ENCODE measurements around the gene SULF2. TPM values are rescaled to one million over a fixed set of nuclear protein-coding genes. Genes with fewer than 3 reads are reported as not detected.

SULF2 gene
- total RNA-seq, 1 donor from 2014 or later = 97.8 TPM

- peaks cover 12% of the 10 kb centered on the region for H3K9me3 Mint-ChIP-seq (ENCODE audit: unreplicated experiment)
- H3K4me1 Mint-ChIP-seq (ENCODE audit: low read depth, unreplicated experiment) = peaks cover 4% of the 10 kb centered on the region
- TF ChIP-seq, protein P1, sequence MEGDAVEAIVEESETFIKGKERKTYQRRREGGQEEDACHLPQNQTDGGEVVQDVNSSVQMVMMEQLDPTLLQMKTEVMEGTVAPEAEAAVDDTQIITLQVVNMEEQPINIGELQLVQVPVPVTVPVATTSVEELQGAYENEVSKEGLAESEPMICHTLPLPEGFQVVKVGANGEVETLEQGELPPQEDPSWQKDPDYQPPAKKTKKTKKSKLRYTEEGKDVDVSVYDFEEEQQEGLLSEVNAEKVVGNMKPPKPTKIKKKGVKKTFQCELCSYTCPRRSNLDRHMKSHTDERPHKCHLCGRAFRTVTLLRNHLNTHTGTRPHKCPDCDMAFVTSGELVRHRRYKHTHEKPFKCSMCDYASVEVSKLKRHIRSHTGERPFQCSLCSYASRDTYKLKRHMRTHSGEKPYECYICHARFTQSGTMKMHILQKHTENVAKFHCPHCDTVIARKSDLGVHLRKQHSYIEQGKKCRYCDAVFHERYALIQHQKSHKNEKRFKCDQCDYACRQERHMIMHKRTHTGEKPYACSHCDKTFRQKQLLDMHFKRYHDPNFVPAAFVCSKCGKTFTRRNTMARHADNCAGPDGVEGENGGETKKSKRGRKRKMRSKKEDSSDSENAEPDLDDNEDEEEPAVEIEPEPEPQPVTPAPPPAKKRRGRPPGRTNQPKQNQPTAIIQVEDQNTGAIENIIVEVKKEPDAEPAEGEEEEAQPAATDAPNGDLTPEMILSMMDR (IDR thresholded peaks at IDR 0.05; ENCODE audit: partially characterized antibody, unreplicated experiment) = no peak
- H3K27ac Mint-ChIP-seq (ENCODE audit: unreplicated experiment) = no peak overlapping the region
- DNase-seq = no peak
- no peak overlapping the region for H3K4me3 Mint-ChIP-seq (ENCODE audit: unreplicated experiment)
- peaks cover 6% of the 10 kb centered on the region for H3K27me3 Mint-ChIP-seq (ENCODE audit: unreplicated experiment)
- H3K36me3 Mint-ChIP-seq (ENCODE audit: unreplicated experiment) = peaks cover 11% of the 10 kb centered on the region
These were observed 137.3 kb downstream of the SULF2 start for GRCh38 chr20:47647994-47648393.

GRCh38 chr20:47645632-47646031 is 139.6 kb downstream of the SULF2 start:
- Mint-ChIP-seq H3K4me1 (ENCODE audit: low read depth, unreplicated experiment) (peaks cover 7% of the 10 kb centered on the region), H3K9me3 (ENCODE audit: unreplicated experiment) (peaks cover 12% of the 10 kb centered on the region), H3K27me3 (ENCODE audit: unreplicated experiment) (peaks cover 3% of the 10 kb centered on the region), H3K27ac (ENCODE audit: unreplicated experiment) (peak overlapping the region; percentile 56), H3K36me3 (ENCODE audit: unreplicated experiment) (peaks cover 11% of the 10 kb centered on the region), H3K4me3 (ENCODE audit: unreplicated experiment) (no peak overlapping the region)
- DNase-seq = no peak
- TF ChIP-seq, protein P1 (IDR thresholded peaks at IDR 0.05; ENCODE audit: partially characterized antibody, unreplicated experiment) = no peak

DNA sequence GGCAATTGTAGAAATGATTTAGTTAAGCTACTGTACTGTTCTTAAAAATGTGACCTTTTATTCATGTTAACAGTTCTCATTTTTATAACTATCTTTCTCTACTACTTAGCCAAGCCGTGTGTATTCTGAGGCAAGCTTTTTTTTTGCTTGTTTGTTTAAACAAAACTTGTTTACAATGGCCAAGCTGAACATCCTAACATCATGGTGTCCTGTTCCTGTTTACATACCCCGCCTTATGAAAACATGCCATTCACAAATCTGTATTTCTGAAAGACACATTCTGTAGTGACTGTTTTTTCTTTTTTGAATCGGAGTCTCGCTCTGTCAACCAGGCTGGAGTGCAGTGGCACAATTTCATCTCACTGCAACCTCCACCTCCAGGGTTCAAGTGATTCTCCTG is 142.7 kb downstream of the SULF2 start:
- H3K4me1 Mint-ChIP-seq (ENCODE audit: low read depth, unreplicated experiment) = peaks cover 7% of the 10 kb centered on the region
- H3K36me3 Mint-ChIP-seq (ENCODE audit: unreplicated experiment) = peaks cover 15% of the 10 kb centered on the region
- H3K27me3 Mint-ChIP-seq (ENCODE audit: unreplicated experiment) = peaks cover 3% of the 10 kb centered on the region
- no peak for DNase-seq
- no peak overlapping the region for H3K4me3 Mint-ChIP-seq (ENCODE audit: unreplicated experiment)
- peaks cover 12% of the 10 kb centered on the region for H3K9me3 Mint-ChIP-seq (ENCODE audit: unreplicated experiment)
- H3K27ac Mint-ChIP-seq (ENCODE audit: unreplicated experiment) = no peak overlapping the region
- TF ChIP-seq, protein P1 (IDR thresholded peaks at IDR 0.05; ENCODE audit: partially characterized antibody, unreplicated experiment) = no peak

GRCh38 chr20:47642118-47642517 is 143.2 kb downstream of the SULF2 start:
- no peak for DNase-seq
- peaks cover 7% of the 10 kb centered on the region for H3K4me1 Mint-ChIP-seq (ENCODE audit: low read depth, unreplicated experiment)
- H3K4me3 Mint-ChIP-seq (ENCODE audit: unreplicated experiment) = no peak overlapping the region
- H3K36me3 Mint-ChIP-seq (ENCODE audit: unreplicated experiment) = peaks cover 15% of the 10 kb centered on the region
- TF ChIP-seq, protein P1 (IDR thresholded peaks at IDR 0.05; ENCODE audit: partially characterized antibody, unreplicated experiment) = no peak
- peaks cover 12% of the 10 kb centered on the region for H3K9me3 Mint-ChIP-seq (ENCODE audit: unreplicated experiment)
- peaks cover 3% of the 10 kb centered on the region for H3K27me3 Mint-ChIP-seq (ENCODE audit: unreplicated experiment)
- H3K27ac Mint-ChIP-seq (ENCODE audit: unreplicated experiment) = no peak overlapping the region

DNA sequence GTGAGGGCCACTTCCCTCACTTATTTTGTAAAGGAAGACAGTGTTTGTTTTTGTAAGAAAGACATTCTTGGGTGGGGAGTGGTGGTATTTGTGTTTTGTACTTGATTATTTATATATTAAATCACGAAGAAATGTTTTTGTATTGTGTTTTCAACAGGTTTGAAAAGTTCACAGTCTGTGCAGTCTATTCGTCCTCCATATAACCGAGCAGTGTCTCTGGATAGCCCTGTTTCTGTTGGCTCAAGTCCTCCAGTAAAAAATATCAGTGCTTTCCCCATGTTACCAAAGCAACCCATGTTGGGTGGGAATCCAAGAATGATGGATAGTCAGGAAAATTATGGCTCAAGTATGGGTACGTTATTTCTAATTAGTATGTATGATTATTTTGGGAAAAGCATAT is 146.4 kb downstream of the SULF2 start:
- Mint-ChIP-seq H3K27me3 (ENCODE audit: unreplicated experiment) (peaks cover 3% of the 10 kb centered on the region), H3K9me3 (ENCODE audit: unreplicated experiment) (peaks cover 4% of the 10 kb centered on the region), H3K36me3 (ENCODE audit: unreplicated experiment) (peaks cover 4% of the 10 kb centered on the region), H3K27ac (ENCODE audit: unreplicated experiment) (no peak overlapping the region), H3K4me1 (ENCODE audit: low read depth, unreplicated experiment) (peaks cover 7% of the 10 kb centered on the region), H3K4me3 (ENCODE audit: unreplicated experiment) (no peak overlapping the region)
- TF ChIP-seq, protein P1 (IDR thresholded peaks at IDR 0.05; ENCODE audit: partially characterized antibody, unreplicated experiment) = no peak
- DNase-seq = no peak
